WTC11 (cell line): ENCODE results near the gene FANCC. TPM values are rescaled to one million over a fixed set of nuclear protein-coding genes. Genes with fewer than 3 reads are reported as not detected.
A peak's percentile ranks its signal among the peaks of the same experiment; 100 is the strongest.

Source experiments
- ATAC-seq: fragments of 200-7000 bp; cut with Tn5 transposase; 2 replicates; pipeline ENCODE4 v1.10.0; 2021; ENCODE audit warnings: mild to moderate bottlenecking, moderate library complexity
- CTCF ChIA-PET: fragments of 300-600 bp; sonication (Branson Sonifier 250); formaldehyde crosslinking; loops from one replicate; lab custom pipeline; 2021; ENCODE audit warnings: antibody characterized with exemption; lab: Charles Lee
- POLR2A ChIA-PET: fragments of 350-600 bp; sonication (Branson Sonifier 250); formaldehyde crosslinking; loops from one replicate; lab custom pipeline; 2021; ENCODE audit warnings: antibody characterized with exemption; lab: Charles Lee
- DNase-seq: peaks from one replicate; pipeline ENCODE4 v3.0.0; 2021; ENCODE audit warnings: low spot score
- H3K27ac Mint-ChIP-seq: 2 replicates; pipeline ENCODE4 v1.8.0; 2021; ENCODE audit warnings: mixed read lengths
- H3K27me3 Mint-ChIP-seq: 2 replicates; pipeline ENCODE4 v1.8.0; 2021; ENCODE audit warnings: low read depth, mild to moderate bottlenecking, moderate library complexity, mixed read lengths
- H3K36me3 Mint-ChIP-seq: 2 replicates; pipeline ENCODE4 v1.8.0; 2021; ENCODE audit warnings: mixed read lengths
- H3K4me1 Mint-ChIP-seq: 2 replicates; pipeline ENCODE4 v1.8.0; 2022; ENCODE audit warnings: mixed read lengths
- H3K4me3 Mint-ChIP-seq: 2 replicates; pipeline ENCODE4 v1.8.0; 2021; ENCODE audit warnings: mild to moderate bottlenecking, moderate library complexity, mixed read lengths
- H3K9me3 Mint-ChIP-seq: 2 replicates; pipeline ENCODE4 v1.8.0; 2021; ENCODE audit warnings: mixed read lengths
- ATF1 ChIP-seq: sonication (generic); formaldehyde crosslinking; IDR thresholded peaks from 2 replicates; pipeline ENCODE4 v1.8.1; 2023; ENCODE audit warnings: mild to moderate bottlenecking, moderate library complexity, missing genetic modification reagents
- ELF4 ChIP-seq: sonication (generic); formaldehyde crosslinking; IDR thresholded peaks from 2 replicates; pipeline ENCODE4 v1.8.1; 2022; ENCODE audit warnings: low read depth, mild to moderate bottlenecking, moderate library complexity, missing genetic modification reagents
- EMX1 ChIP-seq: fragments of 250-450 bp; sonication (Bioruptor Pico); IDR thresholded peaks from 2 replicates; pipeline ENCODE4 v1.8.0; 2021; ENCODE audit warnings: mild to moderate bottlenecking
- FOXJ3 ChIP-seq: sonication (generic); formaldehyde crosslinking; IDR thresholded peaks from 2 replicates; pipeline ENCODE4 v1.9.0; 2021; ENCODE audit warnings: missing genetic modification reagents, mild to moderate bottlenecking, borderline replicate concordance
- FOXK1 ChIP-seq: sonication (generic); formaldehyde crosslinking; IDR thresholded peaks from 2 replicates; pipeline ENCODE4 v1.8.0; 2022; ENCODE audit warnings: mild to moderate bottlenecking, moderate library complexity, missing genetic modification reagents
- NFYB ChIP-seq: sonication (generic); formaldehyde crosslinking; conservative IDR thresholded peaks from 2 replicates; pipeline ENCODE4 v1.8.0; 2022; ENCODE audit warnings: low read depth, missing genetic modification reagents
- NR1H2 ChIP-seq: sonication (generic); formaldehyde crosslinking; IDR thresholded peaks from 2 replicates; pipeline ENCODE4 v1.9.0; 2021; ENCODE audit warnings: mild to moderate bottlenecking, moderate library complexity, missing genetic modification reagents
- NR3C1 ChIP-seq: sonication (generic); formaldehyde crosslinking; conservative IDR thresholded peaks from 2 replicates; pipeline ENCODE4 v1.8.1; 2023; ENCODE audit warnings: low read depth, mild to moderate bottlenecking, missing genetic modification reagents
- SOX15 ChIP-seq: fragments of 250-450 bp; sonication (Bioruptor Pico); IDR thresholded peaks from 2 replicates; pipeline ENCODE4 v1.9.0; 2021; ENCODE audit warnings: mild to moderate bottlenecking
- SP1 ChIP-seq: sonication (generic); formaldehyde crosslinking; conservative IDR thresholded peaks from 2 replicates; pipeline ENCODE4 v1.8.1; 2022; ENCODE audit warnings: missing genetic modification reagents
- TP53 ChIP-seq: sonication (generic); formaldehyde crosslinking; IDR thresholded peaks from 2 replicates; pipeline ENCODE4 v1.8.1; 2023; ENCODE audit warnings: mild to moderate bottlenecking, missing genetic modification reagents
- ZNF138 ChIP-seq: sonication (generic); formaldehyde crosslinking; conservative IDR thresholded peaks from 2 replicates; pipeline ENCODE4 v1.8.1; 2022; ENCODE audit warnings: mild to moderate bottlenecking, moderate library complexity, missing genetic modification reagents
- ZNF263 ChIP-seq: sonication (generic); formaldehyde crosslinking; IDR thresholded peaks from 2 replicates; pipeline ENCODE4 v1.8.1; 2022; ENCODE audit warnings: low read depth, mild to moderate bottlenecking, moderate library complexity, missing genetic modification reagents
- ZNF423 ChIP-seq: fragments of 250-450 bp; sonication (Bioruptor Pico); IDR thresholded peaks from 2 replicates; pipeline ENCODE4 v2.1.2; 2022; ENCODE audit warnings: mild to moderate bottlenecking, moderate library complexity
- total RNA-seq: library from RNA; stranded (reverse); gene quantifications from 3 replicates; pipeline ENCODE4 v1.2.3, GENCODE V29; 2021
- TF ChIP-seq, protein P1 (sequence below): fragments of 250-450 bp; sonication (Bioruptor Pico); IDR thresholded peaks from 2 replicates; pipeline ENCODE4 v1.9.0; 2021; ENCODE audit warnings: mild to moderate bottlenecking
- TF ChIP-seq, protein P2 (sequence below): fragments of 200-600 bp; IDR thresholded peaks from 2 replicates; pipeline ENCODE4 v1.8.0; 2022; ENCODE audit warnings: antibody characterized with exemption
- TF ChIP-seq, protein P3 (sequence below): sonication (generic); formaldehyde crosslinking; IDR thresholded peaks from 2 replicates; pipeline ENCODE4 v1.8.0; 2023; ENCODE audit warnings: mild to moderate bottlenecking, missing genetic modification reagents
- TF ChIP-seq, protein P4 (sequence below): fragments of 250-450 bp; sonication (Bioruptor Pico); conservative IDR thresholded peaks from 2 replicates; pipeline ENCODE4 v1.9.0; 2021; ENCODE audit warnings: mild to moderate bottlenecking
- TF ChIP-seq, protein P5 (sequence below): sonication (generic); formaldehyde crosslinking; IDR thresholded peaks from 2 replicates; pipeline ENCODE4 v1.8.0; 2022; ENCODE audit warnings: mild to moderate bottlenecking, missing genetic modification reagents

Gene FANCC
- total RNA-seq, 1 experiment from 2014 or later = 10.9 TPM

DNA sequence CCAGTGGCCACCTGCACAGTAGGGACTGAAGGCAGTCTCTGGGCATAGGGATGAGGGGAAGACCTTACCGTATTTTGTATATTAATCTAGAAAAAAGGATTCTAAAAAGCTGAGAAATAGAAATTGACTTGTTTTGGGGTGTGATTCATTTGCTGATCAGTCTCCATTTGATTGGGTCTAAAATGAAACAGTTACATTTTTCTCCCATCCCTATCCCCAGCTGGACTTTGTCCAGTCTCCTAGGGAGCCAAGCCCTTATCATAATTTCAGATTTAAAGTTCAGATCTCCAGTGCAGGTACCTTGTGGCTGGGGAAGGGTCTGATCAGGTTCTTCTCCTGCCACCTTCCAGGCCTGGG is 240.8 kb downstream of the FANCC start (continued):
- TF ChIP-seq, protein P1, sequence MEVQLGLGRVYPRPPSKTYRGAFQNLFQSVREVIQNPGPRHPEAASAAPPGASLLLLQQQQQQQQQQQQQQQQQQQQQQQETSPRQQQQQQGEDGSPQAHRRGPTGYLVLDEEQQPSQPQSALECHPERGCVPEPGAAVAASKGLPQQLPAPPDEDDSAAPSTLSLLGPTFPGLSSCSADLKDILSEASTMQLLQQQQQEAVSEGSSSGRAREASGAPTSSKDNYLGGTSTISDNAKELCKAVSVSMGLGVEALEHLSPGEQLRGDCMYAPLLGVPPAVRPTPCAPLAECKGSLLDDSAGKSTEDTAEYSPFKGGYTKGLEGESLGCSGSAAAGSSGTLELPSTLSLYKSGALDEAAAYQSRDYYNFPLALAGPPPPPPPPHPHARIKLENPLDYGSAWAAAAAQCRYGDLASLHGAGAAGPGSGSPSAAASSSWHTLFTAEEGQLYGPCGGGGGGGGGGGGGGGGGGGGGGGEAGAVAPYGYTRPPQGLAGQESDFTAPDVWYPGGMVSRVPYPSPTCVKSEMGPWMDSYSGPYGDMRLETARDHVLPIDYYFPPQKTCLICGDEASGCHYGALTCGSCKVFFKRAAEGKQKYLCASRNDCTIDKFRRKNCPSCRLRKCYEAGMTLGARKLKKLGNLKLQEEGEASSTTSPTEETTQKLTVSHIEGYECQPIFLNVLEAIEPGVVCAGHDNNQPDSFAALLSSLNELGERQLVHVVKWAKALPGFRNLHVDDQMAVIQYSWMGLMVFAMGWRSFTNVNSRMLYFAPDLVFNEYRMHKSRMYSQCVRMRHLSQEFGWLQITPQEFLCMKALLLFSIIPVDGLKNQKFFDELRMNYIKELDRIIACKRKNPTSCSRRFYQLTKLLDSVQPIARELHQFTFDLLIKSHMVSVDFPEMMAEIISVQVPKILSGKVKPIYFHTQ (CRISPR knock-in tag) = no peak

DNA sequence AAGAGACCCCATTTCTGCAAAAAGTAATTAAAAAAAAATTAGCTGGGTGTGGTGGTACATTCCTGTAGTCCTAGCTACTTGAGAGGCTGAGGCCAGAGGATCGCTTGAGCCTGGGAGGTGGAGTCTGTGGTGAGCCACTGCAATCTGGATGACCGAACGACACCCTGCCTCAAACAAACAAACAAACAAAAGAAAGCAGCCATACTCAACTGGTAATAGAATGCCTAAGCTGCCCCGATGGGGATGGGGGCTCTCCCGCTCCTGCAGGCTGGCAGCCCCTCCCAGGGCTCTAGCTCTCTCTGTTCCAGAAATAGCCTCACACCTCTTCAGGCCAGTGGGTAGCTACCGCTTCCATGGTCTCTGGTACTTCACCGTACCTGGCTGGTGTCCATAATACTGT is 241.8 kb downstream of the FANCC start:
- Mint-ChIP-seq H3K4me1 (peaks cover 27% of the 10 kb centered on the region), H3K9me3 (no peaks in the 10 kb centered on the region), H3K36me3 (no peaks in the 10 kb centered on the region), H3K27ac (no peak overlapping the region), H3K4me3 (no peak overlapping the region), H3K27me3 (no peaks in the 10 kb centered on the region)
- DNase-seq = no peak
- TF ChIP-seq ZNF423 (CRISPR knock-in tag) (no peak), NFYB (CRISPR knock-in tag) (no peak), FOXK1 (no peak), EMX1 (CRISPR knock-in tag) (no peak), FOXJ3 (no peak), TP53 (CRISPR knock-in tag) (no peak), SP1 (CRISPR knock-in tag) (no peak), SOX15 (CRISPR knock-in tag) (no peak)
- TF ChIP-seq, protein P2, sequence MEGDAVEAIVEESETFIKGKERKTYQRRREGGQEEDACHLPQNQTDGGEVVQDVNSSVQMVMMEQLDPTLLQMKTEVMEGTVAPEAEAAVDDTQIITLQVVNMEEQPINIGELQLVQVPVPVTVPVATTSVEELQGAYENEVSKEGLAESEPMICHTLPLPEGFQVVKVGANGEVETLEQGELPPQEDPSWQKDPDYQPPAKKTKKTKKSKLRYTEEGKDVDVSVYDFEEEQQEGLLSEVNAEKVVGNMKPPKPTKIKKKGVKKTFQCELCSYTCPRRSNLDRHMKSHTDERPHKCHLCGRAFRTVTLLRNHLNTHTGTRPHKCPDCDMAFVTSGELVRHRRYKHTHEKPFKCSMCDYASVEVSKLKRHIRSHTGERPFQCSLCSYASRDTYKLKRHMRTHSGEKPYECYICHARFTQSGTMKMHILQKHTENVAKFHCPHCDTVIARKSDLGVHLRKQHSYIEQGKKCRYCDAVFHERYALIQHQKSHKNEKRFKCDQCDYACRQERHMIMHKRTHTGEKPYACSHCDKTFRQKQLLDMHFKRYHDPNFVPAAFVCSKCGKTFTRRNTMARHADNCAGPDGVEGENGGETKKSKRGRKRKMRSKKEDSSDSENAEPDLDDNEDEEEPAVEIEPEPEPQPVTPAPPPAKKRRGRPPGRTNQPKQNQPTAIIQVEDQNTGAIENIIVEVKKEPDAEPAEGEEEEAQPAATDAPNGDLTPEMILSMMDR = no peak
- TF ChIP-seq, protein P3, sequence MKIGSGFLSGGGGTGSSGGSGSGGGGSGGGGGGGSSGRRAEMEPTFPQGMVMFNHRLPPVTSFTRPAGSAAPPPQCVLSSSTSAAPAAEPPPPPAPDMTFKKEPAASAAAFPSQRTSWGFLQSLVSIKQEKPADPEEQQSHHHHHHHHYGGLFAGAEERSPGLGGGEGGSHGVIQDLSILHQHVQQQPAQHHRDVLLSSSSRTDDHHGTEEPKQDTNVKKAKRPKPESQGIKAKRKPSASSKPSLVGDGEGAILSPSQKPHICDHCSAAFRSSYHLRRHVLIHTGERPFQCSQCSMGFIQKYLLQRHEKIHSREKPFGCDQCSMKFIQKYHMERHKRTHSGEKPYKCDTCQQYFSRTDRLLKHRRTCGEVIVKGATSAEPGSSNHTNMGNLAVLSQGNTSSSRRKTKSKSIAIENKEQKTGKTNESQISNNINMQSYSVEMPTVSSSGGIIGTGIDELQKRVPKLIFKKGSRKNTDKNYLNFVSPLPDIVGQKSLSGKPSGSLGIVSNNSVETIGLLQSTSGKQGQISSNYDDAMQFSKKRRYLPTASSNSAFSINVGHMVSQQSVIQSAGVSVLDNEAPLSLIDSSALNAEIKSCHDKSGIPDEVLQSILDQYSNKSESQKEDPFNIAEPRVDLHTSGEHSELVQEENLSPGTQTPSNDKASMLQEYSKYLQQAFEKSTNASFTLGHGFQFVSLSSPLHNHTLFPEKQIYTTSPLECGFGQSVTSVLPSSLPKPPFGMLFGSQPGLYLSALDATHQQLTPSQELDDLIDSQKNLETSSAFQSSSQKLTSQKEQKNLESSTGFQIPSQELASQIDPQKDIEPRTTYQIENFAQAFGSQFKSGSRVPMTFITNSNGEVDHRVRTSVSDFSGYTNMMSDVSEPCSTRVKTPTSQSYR (CRISPR knock-in tag) = no peak
- TF ChIP-seq, protein P4, sequence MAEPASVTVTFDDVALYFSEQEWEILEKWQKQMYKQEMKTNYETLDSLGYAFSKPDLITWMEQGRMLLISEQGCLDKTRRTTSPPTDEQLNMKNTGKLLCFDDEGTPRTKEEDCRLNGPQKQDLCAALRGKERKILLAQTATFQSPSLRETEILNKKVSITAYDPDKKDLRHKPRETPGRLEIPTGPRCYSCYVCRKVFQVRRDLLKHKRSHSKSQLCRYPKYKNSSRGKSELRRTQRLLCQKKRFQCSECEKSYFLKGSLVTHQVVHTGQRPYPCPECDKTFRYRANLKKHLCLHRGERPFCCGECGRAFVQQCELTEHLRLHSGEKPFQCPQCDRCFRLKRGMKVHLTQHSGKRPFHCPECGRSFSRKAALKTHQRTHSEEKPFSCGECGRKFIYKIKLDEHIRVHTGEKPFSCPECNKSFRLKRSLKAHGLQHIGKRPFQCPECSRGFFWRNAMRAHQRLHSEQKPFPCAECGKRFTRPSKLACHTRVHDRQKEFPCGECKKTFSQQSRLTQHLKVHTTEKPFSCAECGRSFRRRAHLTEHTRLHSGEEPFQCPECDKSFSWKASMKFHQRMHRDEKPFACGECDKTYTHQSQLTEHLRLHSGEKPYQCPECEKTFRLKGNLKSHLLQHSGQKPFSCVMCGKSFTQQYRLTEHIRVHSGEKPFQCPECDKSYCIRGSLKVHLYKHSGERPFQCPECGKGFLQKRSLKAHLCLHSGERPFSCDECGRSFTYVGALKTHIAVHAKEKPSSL (CRISPR knock-in tag) = no peak
- ATAC-seq = no peak
- ChIA-PET POLR2A (no interaction called here), CTCF (interaction anchor here (0.8 to 2.4 kb wide), 3 partner anchors 30 to 55 kb away, joined by 3 to 8 read pairs (median 5); no protein-coding TSS in a partner anchor)

DNA sequence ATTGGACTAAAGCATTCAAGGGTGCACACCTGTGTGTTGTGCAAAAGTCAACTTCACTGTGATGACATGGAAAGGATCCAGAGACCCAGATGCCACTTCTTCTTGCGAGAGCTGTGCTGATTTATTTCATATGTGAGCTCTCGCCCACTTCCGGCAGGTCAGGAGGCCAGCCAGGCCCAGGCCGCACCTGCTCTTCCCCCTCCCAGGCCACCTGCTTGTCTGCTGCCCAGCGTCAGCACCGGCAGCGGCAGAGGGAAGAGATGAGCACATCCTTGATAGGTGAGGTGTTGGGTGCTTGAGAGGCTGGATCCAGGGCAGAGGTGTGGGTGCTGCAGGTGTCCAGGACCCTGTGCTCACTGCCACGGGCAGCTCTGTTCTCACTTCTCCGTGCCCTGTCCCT is 242.9 kb downstream of the FANCC start:
- H3K4me3 Mint-ChIP-seq = no peak overlapping the region
- no peaks in the 10 kb centered on the region for H3K9me3 Mint-ChIP-seq
- H3K4me1 Mint-ChIP-seq = peaks cover 32% of the 10 kb centered on the region
- POLR2A ChIA-PET = no interaction called here
- CTCF ChIA-PET = interaction anchor here (1.0 to 2.4 kb wide), 2 partner anchors 29 to 53 kb away, joined by 3 to 8 read pairs; no protein-coding TSS in a partner anchor
- no peak for ATAC-seq
- DNase-seq = no peak
- no peaks in the 10 kb centered on the region for H3K36me3 Mint-ChIP-seq
- no peaks in the 10 kb centered on the region for H3K27me3 Mint-ChIP-seq
- 0 out of 2 replicates have a peak overlapping the region, but pooled peaks have one; percentile 41 for H3K27ac Mint-ChIP-seq
- TF ChIP-seq ATF1 (no peak), ZNF138 (CRISPR knock-in tag) (no peak), ZNF263 (no peak), ELF4 (CRISPR knock-in tag) (no peak), NR3C1 (CRISPR knock-in tag) (no peak), NR1H2 (CRISPR knock-in tag) (no peak)
- TF ChIP-seq, protein P5, sequence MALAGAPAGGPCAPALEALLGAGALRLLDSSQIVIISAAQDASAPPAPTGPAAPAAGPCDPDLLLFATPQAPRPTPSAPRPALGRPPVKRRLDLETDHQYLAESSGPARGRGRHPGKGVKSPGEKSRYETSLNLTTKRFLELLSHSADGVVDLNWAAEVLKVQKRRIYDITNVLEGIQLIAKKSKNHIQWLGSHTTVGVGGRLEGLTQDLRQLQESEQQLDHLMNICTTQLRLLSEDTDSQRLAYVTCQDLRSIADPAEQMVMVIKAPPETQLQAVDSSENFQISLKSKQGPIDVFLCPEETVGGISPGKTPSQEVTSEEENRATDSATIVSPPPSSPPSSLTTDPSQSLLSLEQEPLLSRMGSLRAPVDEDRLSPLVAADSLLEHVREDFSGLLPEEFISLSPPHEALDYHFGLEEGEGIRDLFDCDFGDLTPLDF (CRISPR knock-in tag) = no peak
- TF ChIP-seq, protein P1 (CRISPR knock-in tag) = no peak
